ENCODE data around the gene C4orf33. TPM values are rescaled to one million over a fixed set of nuclear protein-coding genes. Genes with fewer than 3 reads are reported as not detected.

The C4orf33 gene
- 10 to 100 TPM; 17.3 to 19.6 TPM for total RNA-seq

GRCh38 chr4:129095811-129096454, at the start of gene C4orf33:
C4orf33 (plus strand) TSS chr4:129096152; CDS start chr4:129102611, 6,459 bp downstream.

GRCh38 chr4:129093191-129093920, 2.6 kb upstream of the C4orf33 start, which contains the start of gene SCLT1:
SCLT1 (minus strand) TSS chr4:129093539; CDS start chr4:129093103, 436 bp downstream.

Other genes with a start within 250 kb of the C4orf33 start
- 10 to 100 TPM; 18.6 to 27.6 TPM for gene SCLT1, start 2.6 kb upstream of the C4orf33 start, total RNA-seq

Measured in melanocyte of skin (primary cell).